ENCODE results near the gene AIF1. TPM values are rescaled to one million over a fixed set of nuclear protein-coding genes. Genes with fewer than 3 reads are reported as not detected.

Gene AIF1
- total and polyA plus RNA-seq, 9 donors, result 4.5 to 82.4 (median 13.3) TPM

DNA sequence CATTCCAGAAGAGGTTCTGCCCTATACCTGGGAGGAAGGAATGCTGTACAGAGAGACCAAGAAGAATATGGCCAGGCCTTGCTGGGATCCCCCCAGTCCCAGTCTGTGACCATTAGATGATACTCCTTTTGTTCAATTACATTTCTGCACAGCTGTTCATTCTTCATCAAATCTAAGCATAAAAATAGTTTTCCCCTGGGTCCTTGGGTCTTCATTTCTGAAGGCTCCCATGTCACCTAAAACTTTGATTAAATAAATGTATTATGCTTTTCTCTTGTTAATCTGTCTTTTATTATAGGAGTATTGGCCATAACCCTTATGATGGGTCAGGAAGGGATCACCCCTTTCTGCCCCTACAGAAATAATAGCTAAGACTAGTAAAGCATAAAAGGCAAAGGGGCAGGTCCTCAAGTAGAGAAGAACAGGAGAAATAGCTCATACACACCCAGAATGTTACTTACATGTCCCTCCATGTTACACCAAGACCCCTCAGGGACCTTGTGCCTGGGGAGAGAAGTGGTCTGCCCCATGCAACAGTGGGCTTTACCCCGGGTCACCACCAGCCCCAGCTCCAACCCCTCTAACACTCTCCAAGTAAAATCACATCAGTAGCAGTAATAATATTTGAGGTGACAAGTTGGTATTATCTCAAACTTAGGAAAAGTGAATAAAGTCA, 45.0 kb upstream of the AIF1 start:
- Histone ChIP-seq H3K4me1 (ENCODE audit: insufficient read depth) (no peaks in the 10 kb centered on the region), H3K9me3 (no peaks in the 10 kb centered on the region), H3K27me3 (no peaks in the 10 kb centered on the region), H3K36me3 (no peaks in the 10 kb centered on the region), H3K4me3 (no peak overlapping the region), H3K27ac (no peak overlapping the region)
- no peak for DNase-seq
- WGBS, 3 donors, result 64 to 69% (median 67%) methylated on average over 1 of the region's 1 CpG
- intact Hi-C loops (cut with DNase I), result no loop called here
- no peak for TF ChIP-seq CTCF (IDR thresholded peaks at IDR 0.05)
- TF ChIP-seq POLR2A (IDR thresholded peaks at IDR 0.05), result no peak
- TF ChIP-seq EP300 (IDR thresholded peaks at IDR 0.05), result no peak

DNA sequence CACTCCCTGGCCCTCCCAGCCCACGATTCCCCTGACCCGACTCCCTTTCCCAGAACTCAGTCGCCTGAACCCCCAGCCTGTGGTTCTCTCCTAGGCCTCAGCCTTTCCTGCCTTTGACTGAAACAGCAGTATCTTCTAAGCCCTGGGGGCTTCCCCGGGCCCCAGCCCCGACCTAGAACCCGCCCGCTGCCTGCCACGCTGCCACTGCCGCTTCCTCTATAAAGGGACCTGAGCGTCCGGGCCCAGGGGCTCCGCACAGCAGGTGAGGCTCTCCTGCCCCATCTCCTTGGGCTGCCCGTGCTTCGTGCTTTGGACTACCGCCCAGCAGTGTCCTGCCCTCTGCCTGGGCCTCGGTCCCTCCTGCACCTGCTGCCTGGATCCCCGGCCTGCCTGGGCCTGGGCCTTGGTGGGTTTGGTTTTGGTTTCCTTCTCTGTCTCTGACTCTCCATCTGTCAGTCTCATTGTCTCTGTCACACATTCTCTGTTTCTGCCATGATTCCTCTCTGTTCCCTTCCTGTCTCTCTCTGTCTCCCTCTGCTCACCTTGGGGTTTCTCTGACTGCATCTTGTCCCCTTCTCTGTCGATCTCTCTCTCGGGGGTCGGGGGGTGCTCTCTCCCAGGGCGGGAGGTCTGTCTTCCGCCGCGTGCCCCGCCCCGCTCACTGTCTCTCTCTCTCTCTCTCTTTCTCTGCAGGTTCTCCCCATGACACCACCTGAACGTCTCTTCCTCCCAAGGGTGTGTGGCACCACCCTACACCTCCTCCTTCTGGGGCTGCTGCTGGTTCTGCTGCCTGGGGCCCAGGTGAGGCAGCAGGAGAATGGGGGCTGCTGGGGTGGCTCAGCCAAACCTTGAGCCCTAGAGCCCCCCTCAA, 42.8 kb upstream of the AIF1 start, which contains the start of gene LTA:
Gene LTA (plus strand): TSS at position 249 of the 871 bp plus-strand sequence. CDS start 454 bp downstream, at position 703.
- WGBS, 3 donors, result 78 to 83% (median 83%) methylated on average over 27 of the region's 27 CpGs
- intact Hi-C loops (cut with DNase I), result no loop called here
- H3K27ac ChIP-seq, result no peak within 1 kb of the TSS
- no peak within 1 kb of the TSS for H3K4me3 ChIP-seq
- H3K27me3 ChIP-seq, result no peaks in the 10 kb centered on the region
- TF ChIP-seq POLR2A (IDR thresholded peaks at IDR 0.05) (no peak), EP300 (IDR thresholded peaks at IDR 0.05) (no peak), CTCF (IDR thresholded peaks at IDR 0.05) (no peak)
- no peaks in the 10 kb centered on the region for H3K9me3 ChIP-seq
- no peak for DNase-seq
- no peaks in the 10 kb centered on the region for H3K4me1 ChIP-seq (ENCODE audit: insufficient read depth)
- no peaks in the 10 kb centered on the region for H3K36me3 ChIP-seq

GRCh38 chr6:31573239-31574105, 41.6 kb upstream of the AIF1 start:
- no peaks in the 10 kb centered on the region for H3K36me3 ChIP-seq
- H3K27ac ChIP-seq, result no peak overlapping the region
- no peaks in the 10 kb centered on the region for H3K4me1 ChIP-seq (ENCODE audit: insufficient read depth)
- no peaks in the 10 kb centered on the region for H3K27me3 ChIP-seq
- no peak for DNase-seq
- intact Hi-C loops (cut with DNase I), result no loop called here
- no peak overlapping the region for H3K4me3 ChIP-seq
- no peaks in the 10 kb centered on the region for H3K9me3 ChIP-seq
- TF ChIP-seq POLR2A (IDR thresholded peaks at IDR 0.05), result no peak
- TF ChIP-seq CTCF (IDR thresholded peaks at IDR 0.05), result no peak
- no peak for TF ChIP-seq EP300 (IDR thresholded peaks at IDR 0.05)
- WGBS, 3 donors, result 78 to 88% (median 84%) methylated on average over 9 of the region's 9 CpGs
